NCI-H526 treated with DMSO at 0.1 percent for 48 hours (cell line): Measurements from ENCODE around the gene PPP2R2D.

Experiments used
- DNase-seq: peaks from one replicate; lab custom pipeline; 2025; lab: John Stamatoyannopoulos, UW

PPP2R2D gene

GRCh38 chr10:131929122-131929845, 28.5 kb downstream of the PPP2R2D start:
- no peak for DNase-seq

GRCh38 chr10:131930150-131930549, 29.3 kb downstream of the PPP2R2D start:
- no peak for DNase-seq

GRCh38 chr10:131930586-131931330, 29.9 kb downstream of the PPP2R2D start:
- no peak for DNase-seq

- DNase-seq: no peak
Measured at GRCh38 chr10:131931981-131932380, 31.2 kb downstream of the PPP2R2D start.

GRCh38 chr10:131933016-131933695, 32.3 kb downstream of the PPP2R2D start:
- DNase-seq: no peak

- no peak for DNase-seq
Measured at GRCh38 chr10:131933696-131934086, 32.9 kb downstream of the PPP2R2D start.

- no peak for DNase-seq
Measured at GRCh38 chr10:131934769-131935168, 34.0 kb downstream of the PPP2R2D start.

- no peak for DNase-seq
Measured at GRCh38 chr10:131935260-131935659, 34.5 kb downstream of the PPP2R2D start.

GRCh38 chr10:131936294-131936693, 35.5 kb downstream of the PPP2R2D start:
- no peak for DNase-seq

GRCh38 chr10:131936736-131937135, 35.9 kb downstream of the PPP2R2D start:
- no peak for DNase-seq

GRCh38 chr10:131937836-131938235, 37.0 kb downstream of the PPP2R2D start:
- DNase-seq: no peak

- no peak for DNase-seq
Measured at GRCh38 chr10:131938681-131939080, 37.9 kb downstream of the PPP2R2D start.

GRCh38 chr10:131942455-131942854, 41.6 kb downstream of the PPP2R2D start:
- DNase-seq: no peak

GRCh38 chr10:131943021-131943814, 42.4 kb downstream of the PPP2R2D start:
- no peak for DNase-seq

- no peak for DNase-seq
Measured at GRCh38 chr10:131944412-131944811, 43.6 kb downstream of the PPP2R2D start.

GRCh38 chr10:131944976-131945695, 44.3 kb downstream of the PPP2R2D start:
- no peak for DNase-seq

GRCh38 chr10:131946321-131946751, 45.5 kb downstream of the PPP2R2D start:
- no peak for DNase-seq

GRCh38 chr10:131946880-131947279, 46.1 kb downstream of the PPP2R2D start:
- DNase-seq: no peak

GRCh38 chr10:131947631-131948347, 47.0 kb downstream of the PPP2R2D start:
- DNase-seq: no peak

GRCh38 chr10:131948501-131948900, 47.7 kb downstream of the PPP2R2D start:
- no peak for DNase-seq
